Peyer's patch (tissue), 4 donors: ENCODE data around the gene BUB1B.
"Not testable (repeated sequence)": the region's sequence is repeated elsewhere in the genome, so short reads cannot be mapped to it uniquely, and the experiment has no call there.

Experiments used
- CTCF ChIP-seq, 6 experiments: fragments of 450-650 bp in 4 of 6; fragments of 200-600 bp in 2 of 6; sonication (generic) in 1 of 6; IDR thresholded peaks; one replicate each; pipeline ENCODE4 v1.5.1; 2017 to 2019; ENCODE audit warnings: antibody characterized with exemption in 6 of 6, mild to moderate bottlenecking in 3 of 6, moderate library complexity in 1 of 6
- POLR2A ChIP-seq, 2 donors: fragments of 450-650 bp; IDR thresholded peaks; one replicate each; pipeline ENCODE4 v1.5.1; 2017; ENCODE audit warnings: antibody characterized with exemption in 2 of 2, mild to moderate bottlenecking in 2 of 2, moderate library complexity in 2 of 2

GRCh38 chr15:40123863-40124262 is 37.0 kb upstream of the BUB1B start:
- not testable (repeated sequence) for TF ChIP-seq CTCF, POLR2A (IDR thresholded peaks at IDR 0.05)
